Activated gamma-delta T cell (primary cell): ENCODE results near the gene C19orf53.
A peak's percentile ranks its signal among the peaks of the same experiment; 100 is the strongest.
"Not testable (repeated sequence)": the region's sequence is repeated elsewhere in the genome, so short reads cannot be mapped to it uniquely, and the experiment has no call there.

Source experiments
- DNase-seq: peaks from one replicate; lab custom pipeline; 2025; lab: John Stamatoyannopoulos, UW
- total RNA-seq, 2 donors: gene quantifications; one replicate each; lab custom pipeline; 2026; lab: John Stamatoyannopoulos, UW

C19orf53 gene
- total RNA-seq, result 26.2 to 40.8 reads per million in 2 donors

DNA sequence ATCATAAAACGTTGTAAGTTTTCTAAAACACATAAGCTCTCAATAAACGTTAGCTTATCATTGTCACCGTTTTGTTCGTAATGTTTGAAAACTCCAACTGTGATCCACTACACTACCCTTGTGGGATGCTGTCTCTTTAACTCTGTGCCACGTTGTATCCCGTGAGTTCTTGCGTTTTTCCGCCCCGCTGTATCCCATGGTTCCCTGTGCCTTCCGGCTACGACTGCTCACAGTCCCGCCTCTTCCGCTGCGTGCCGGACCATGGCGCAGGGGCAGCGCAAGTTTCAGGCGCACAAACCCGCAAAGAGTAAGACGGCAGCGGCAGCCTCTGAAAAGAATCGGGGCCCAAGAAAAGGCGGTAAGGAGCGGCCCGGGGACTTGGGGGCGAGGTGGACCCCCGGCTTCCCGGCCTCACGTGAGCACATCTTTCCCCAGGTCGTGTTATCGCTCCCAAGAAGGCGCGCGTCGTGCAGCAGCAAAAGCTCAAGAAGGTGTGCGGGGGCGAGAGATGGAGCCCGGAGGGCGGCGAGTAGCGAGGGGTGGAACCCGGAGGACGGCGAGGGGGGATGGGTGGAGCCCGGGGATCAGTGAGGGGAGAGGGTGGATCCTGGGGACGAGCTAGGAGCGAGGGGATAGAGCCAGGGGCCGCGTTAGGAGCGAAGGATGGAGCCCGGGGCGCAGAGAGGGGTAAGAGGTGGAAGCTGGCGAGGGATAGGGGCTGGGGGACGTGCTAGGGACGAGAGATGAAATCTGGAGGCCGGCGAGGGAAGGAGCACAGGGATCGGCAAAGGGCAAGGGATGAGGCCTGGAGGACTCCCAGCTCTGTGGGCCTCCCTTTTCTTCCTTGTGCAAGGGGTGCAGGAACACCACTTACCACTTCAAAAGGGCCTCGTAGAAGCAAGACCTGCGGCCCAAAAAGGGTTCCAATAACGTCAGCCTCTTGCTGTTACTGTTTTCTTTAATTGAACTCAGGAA lies at the start of gene C19orf53:
Gene C19orf53 (plus strand): TSS at position 240 of the 975 bp plus-strand sequence. CDS start 22 bp downstream, at position 262.
- DNase-seq, result peak; percentile 49

DNA sequence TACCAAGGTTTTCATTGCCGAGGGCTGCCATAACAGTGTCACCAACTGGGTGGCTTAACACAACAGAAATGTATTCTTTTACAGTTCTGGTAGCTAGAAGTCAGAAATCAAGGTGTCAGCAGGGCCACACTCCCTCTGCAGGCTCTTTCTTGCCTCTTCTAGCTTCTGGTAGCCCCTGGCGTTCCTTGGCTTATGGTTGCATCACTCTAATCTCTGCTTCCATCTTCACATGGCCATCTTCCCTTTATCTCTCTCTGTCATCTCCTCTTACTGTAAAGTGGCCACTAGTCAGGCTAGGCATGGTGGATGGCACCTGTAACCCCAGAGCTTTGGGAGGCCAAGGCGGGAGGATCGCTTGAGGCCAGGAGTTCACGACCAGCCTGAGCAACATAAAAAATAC lies 47.9 kb upstream of the C19orf53 start:
- no peak for DNase-seq

DNA sequence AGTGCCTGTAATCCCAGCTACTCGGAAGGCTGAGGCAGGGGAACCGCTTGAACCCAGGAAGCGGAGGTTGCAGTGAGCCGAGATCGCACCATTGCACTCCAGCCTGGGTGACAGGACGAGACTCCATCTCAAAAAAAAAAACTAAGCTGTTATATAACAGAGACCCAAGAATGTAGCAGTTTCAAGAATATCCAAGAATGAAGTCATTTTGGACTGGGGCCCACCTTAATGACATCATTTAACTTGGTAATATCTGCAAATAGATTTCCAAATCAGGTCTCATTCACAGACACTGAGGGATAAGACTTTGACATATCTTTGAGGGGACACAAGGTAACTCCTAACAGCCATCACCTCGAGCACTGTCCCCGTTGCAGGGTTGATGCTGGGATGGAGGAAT lies 46.5 kb upstream of the C19orf53 start:
- no peak for DNase-seq

DNA sequence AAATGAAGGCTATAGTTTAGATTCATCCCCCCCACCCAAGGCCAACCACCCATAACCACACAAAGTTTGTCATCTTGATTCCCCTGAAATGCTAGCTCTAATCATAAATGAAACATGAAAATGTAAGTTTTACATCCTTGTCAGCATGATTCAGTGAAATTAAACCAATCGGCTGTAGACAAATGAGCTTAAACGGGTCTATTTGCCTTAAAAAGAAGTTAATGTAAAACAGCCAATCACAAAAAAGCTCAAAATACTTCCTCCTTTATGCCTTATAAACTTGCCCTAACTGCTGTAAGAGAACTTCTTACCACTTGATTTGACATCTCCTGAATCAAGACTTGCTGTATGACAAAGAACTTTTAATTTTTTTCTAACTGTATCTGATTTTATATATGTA lies 44.4 kb upstream of the C19orf53 start:
- DNase-seq, result no peak

DNA sequence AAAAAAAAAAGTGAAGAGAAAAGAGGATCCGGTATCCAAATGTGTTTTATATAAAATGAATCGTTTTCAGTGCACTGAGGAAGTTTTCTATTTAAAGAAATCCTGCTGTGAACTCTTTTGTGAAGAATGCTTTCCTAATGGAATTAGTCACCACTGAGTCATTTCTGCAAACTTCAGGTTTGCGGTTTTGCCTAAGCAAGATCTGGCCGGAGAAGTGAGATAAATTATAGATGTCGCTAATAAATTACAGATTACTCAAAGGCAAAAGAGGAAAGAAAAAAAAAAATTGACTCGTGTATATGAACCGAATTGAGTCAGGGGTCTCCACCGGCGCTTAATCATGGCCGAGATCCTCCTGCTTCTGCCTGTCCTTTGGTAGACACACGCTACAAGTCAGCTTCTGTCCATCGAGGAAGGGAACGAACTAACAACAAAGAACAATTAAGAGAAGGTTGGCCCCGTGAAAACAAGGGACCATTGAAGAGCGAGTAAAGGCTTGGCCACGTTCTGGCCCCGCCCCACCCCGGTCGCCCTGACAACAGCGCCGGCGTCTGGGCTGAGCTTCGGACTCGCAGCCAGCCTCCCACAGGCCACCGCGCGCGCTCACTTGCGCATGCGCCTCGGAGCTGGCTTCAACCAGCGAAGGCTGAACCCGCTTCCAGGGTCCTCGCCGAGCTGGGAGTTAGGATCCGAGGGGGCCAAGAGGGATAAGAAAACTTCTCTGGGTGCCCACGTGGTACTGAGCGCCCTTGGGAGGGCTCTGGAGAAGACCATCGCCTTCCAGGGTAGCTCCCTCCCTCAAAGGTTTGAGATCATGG lies 42.9 kb upstream of the C19orf53 start:
- DNase-seq, result peak; percentile 96

- DNase-seq, result no peak
Measured at GRCh38 chr19:13732337-13732736, 41.9 kb upstream of the C19orf53 start.

- DNase-seq, result no peak
Measured at GRCh38 chr19:13734751-13735150, 39.5 kb upstream of the C19orf53 start.

GRCh38 chr19:13738073-13738472 lies 36.2 kb upstream of the C19orf53 start:
- no peak for DNase-seq

- DNase-seq, result no peak
Measured at GRCh38 chr19:13741893-13742292, 32.4 kb upstream of the C19orf53 start.

- no peak for DNase-seq
Measured at GRCh38 chr19:13742756-13743155, 31.5 kb upstream of the C19orf53 start.

DNA sequence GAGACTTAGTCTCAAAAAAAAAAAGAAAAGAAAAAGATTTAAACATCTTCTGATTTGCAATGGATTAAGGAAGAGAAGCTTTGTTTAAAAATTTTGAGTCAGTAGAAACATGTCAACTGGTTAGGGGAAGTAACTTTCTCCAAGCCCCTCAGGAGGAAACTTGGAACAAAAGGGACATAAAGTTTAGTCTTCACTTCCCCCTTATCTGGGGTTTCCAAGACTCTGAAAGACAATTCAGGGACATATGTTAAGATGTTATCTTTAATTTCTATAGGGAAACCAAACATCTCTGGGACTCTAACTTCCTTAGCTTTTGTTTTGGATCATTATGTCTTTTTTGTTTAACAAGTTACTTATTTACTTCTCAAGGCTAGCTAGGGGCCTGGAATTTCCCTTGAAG lies 30.1 kb upstream of the C19orf53 start:
- no peak for DNase-seq

DNA sequence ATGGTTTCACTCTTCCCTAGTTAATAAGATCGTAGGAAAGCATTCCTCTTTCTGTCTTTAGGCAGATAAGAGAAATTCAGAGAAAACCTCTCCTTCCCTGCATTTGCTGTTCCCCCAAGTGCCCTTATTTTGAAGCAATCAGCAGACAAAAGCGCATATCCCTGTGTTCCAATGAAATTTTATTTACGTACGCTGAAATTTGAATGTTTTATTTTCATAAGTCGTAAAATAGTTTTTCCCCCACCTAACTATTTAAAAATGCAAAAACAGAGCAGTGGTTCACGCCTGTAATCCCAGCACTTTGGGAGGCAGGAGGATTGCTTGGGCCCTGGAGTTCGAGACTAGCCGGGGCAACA lies 27.2 kb upstream of the C19orf53 start:
- no peak for DNase-seq

DNA sequence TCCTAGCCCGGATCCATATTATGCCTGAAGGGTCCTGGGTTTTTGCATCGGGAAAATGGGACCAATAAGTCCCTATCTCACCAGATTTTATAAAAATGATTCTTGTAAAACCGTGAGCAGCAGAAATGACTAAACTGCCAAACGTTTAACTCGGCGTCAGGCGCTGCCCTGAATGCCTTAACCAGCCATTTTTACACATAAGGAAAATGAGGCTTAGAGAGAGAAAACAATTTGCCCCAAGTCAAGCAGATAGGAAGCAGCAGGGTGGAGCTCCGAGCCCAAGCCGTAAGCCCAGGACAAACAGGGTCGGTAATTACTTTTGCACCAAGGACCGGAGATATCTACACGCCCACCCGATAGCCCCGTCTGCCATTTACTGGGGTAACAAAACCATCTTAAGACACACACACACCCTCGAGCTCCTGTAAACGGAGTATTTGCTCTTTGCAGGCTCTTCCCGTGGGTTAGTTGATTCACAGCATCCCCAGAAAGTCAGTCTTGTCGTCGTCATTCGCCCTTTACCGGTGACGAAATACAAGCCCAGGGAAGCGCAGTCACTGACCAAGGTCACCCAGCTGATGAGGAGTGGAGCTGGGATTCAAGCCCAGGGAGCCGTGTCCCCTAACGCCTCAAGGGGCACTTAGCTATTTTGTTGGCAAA lies 26.0 kb upstream of the C19orf53 start:
- DNase-seq, result no peak

DNA sequence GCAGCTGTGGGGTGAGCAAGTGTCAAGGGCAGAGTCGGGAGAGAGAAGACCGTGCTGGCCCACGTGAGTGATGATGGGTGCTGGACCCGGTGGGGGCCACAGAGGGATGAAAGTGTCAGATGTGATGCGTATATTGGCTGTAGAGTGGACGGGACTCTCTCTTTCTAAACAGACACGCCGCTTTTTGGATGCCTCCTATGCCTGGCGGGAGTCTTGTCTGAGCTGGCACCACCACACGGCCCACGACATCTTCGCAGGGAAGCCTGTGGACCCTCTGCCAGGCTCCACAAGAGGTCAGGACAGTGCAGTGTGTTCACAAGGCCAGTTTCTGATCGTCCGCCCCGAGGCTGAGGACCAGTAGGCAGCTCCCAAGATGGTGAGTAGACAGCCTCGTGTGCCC lies 22.8 kb upstream of the C19orf53 start:
- no peak for DNase-seq

- not testable (repeated sequence) for DNase-seq
Measured at GRCh38 chr19:13753622-13754021, 20.6 kb upstream of the C19orf53 start.

- no peak for DNase-seq
Measured at GRCh38 chr19:13756210-13756609, 18.0 kb upstream of the C19orf53 start.

DNA sequence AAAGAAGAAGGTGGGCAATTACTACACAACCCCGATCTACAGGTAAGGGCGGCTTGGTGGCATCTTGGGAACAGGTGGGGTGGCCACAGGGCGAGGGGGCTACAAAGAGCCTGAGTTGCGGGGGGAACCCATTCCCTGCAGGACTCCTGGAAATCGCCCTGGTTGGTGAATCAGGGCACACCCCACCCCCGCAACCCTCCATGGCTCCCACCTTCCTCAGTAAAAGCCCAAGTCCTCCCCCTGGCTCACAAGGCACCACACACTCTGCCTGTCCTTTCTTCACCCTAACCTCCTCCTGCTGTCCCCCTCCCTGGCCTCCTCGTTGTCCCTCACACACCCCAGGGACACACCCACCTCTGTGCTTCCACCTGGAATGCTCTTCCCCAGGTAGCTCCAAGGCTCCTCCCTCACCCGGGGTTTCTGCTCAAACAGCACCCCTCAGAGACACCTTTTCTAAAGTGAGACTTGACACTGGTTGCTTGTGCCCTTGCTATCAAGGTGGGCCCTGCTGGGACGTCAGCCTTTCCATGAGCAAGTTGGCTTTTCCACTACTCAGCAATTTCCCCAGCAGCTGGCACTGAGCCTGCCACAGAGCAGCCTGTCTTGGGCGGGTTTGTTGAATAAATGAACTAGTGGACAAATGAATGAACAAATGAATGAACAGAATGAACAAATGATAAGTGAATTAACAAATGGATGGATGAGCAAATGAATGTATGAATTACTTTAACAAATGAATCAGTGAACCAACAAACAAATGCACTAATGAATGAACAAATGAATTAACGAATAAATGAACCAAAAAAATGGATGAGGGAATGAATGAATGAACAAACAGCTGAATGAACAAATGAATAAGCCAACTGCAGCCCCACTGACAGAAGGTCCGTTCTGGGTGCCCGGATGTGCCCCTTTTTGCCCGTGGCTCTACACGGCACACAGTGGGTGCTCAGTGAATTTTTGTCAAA lies 16.2 kb upstream of the C19orf53 start:
- no peak for DNase-seq

DNA sequence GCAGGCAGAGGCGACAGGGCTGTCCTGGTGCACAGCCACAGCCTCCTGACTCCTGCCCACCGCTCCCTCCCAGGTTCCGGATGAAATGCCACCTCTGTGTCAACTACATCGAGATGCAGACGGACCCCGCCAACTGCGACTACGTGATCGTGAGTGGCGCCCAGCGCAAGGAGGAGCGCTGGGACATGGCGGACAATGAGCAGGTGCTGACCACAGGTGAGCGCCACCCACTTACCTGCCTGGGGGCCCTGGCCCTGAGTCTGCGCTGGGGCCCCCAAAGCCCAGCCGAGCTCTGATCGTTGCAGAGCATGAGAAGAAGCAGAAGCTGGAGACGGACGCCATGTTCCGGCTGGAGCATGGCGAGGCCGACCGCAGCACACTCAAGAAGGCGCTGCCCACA lies 15.5 kb upstream of the C19orf53 start:
- DNase-seq, result no peak

DNA sequence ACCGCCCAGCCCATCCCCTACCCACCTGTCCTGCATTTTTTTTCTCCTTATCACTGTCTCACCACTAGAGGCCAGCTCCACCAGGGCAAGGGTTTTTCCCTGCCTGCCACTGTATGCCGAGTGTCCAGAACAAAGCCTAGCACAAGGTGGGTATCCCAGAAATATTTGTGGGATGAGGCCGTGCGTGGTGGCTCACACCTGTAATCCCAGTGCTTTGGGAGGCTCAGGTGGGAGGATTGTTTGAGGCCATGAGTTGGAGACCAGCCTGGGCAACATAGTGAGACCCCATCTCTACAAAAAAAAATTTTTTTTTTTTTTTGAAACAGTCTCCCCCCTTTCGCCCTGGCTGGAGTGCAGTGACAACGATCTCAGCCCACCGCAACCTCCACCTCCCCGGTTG lies 12.8 kb upstream of the C19orf53 start:
- no peak for DNase-seq

DNA sequence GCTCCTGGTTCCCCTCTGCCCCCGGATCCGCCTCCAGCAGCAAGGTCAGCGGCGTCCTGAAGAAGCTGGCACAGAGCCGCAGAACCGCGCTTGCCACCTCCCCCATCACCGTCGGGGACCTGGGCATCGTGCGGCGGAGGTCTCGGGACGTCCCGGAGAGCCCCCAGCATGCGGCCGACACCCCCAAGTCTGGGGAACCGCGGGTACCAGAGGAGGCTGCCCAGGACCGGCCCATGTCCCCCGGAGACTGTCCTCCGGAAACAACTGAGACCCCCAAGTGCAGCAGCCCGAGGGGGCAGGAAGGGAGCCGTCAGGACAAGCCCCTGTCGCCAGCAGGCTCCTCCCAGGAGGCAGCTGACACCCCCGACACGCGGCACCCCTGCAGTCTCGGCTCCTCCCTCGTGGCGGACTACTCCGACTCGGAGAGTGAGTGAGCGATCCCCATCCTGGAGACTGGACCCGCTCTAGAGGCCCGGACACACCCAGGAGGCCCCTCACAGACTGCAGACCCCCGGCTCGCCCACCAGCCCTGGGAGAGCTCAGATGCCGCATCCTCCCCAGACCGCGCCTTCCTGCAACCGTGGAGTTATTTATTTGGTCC lies 11.5 kb upstream of the C19orf53 start:
- no peak for DNase-seq

- no peak for DNase-seq
Measured at GRCh38 chr19:13763265-13763664, 11.0 kb upstream of the C19orf53 start.
